Testis (tissue), 3 donors: ENCODE results near the gene JMJD8. TPM values are rescaled to one million over a fixed set of nuclear protein-coding genes. Genes with fewer than 3 reads are reported as not detected.
A peak's percentile ranks its signal among the peaks of the same experiment; 100 is the strongest.

Source experiments
- DNase-seq: peaks from one replicate; pipeline ENCODE4 v3.0.0-alpha.2; 2019
- H3K27ac ChIP-seq, 2 donors: fragments of 200-600 bp; sonication (generic); one replicate each; pipeline ENCODE4 v1.5.1; 2019
- H3K27me3 ChIP-seq: fragments of 200-600 bp; sonication (generic); one replicate; pipeline ENCODE4 v1.5.1; 2019
- H3K36me3 ChIP-seq: fragments of 200-600 bp; sonication (generic); one replicate; pipeline ENCODE4 v1.5.1; 2017; ENCODE audit warnings: low read depth; ENCODE audit errors: missing control alignments
- H3K4me1 ChIP-seq: fragments of 200-600 bp; sonication (generic); one replicate; pipeline ENCODE4 v1.5.1; 2019
- H3K4me3 ChIP-seq, 2 donors: fragments of 200-600 bp; sonication (generic); one replicate each; pipeline ENCODE4 v1.5.1; 2017 to 2019
- H3K9me3 ChIP-seq: fragments of 200-600 bp; sonication (generic); one replicate; pipeline ENCODE4 v1.5.1; 2017
- CTCF ChIP-seq, 3 experiments: fragments of 450-650 bp in 2 of 3; fragments of 200-600 bp in 1 of 3; sonication (generic) in 1 of 3; IDR thresholded peaks; one replicate each; pipeline ENCODE4 v1.5.1; 2016 to 2019; ENCODE audit warnings: antibody characterized with exemption in 3 of 3, mild to moderate bottlenecking in 2 of 3, moderate library complexity in 1 of 3
- POLR2A ChIP-seq: fragments of 450-650 bp; IDR thresholded peaks from one replicate; pipeline ENCODE4 v1.6.1; 2017; ENCODE audit warnings: antibody characterized with exemption, mild to moderate bottlenecking, moderate library complexity
- WGBS, 2 donors: methylation state at CpG; one replicate each; pipeline ENCODE4 v1.1.5; 2018; 5-methylcytosine and 5-hydroxymethylcytosine counted together
- intact Hi-C: fragments of 100-400 bp; cut with DNase I; formaldehyde crosslinking; loops from one replicate; pipeline ENCODE4 v1.15.1; 2023; ENCODE audit warnings: low total_unique reads
- polyA plus RNA-seq: library from polyadenylated mRNA; stranded (reverse); fragments of 350-450 nt; fragmentation: Illumina TruSeq; extraction: RNeasy Lipid Tissue Mini Kit (QIAGEN cat#74804); gene quantifications from one replicate; pipeline ENCODE4 v1.2.3, GENCODE V29; 2014; ENCODE audit warnings: low read depth, low replicate concordance; ENCODE audit not compliant: insufficient read depth
- total RNA-seq, 2 donors: library from RNA; depleted of rRNA; stranded (reverse); fragments of >200 nt; gene quantifications; one replicate each; pipeline ENCODE4 v1.2.3, GENCODE V29; 2016

The JMJD8 gene
- total and polyA plus RNA-seq, 3 donors from 2014 or later, result 84.2 to 101 (median 95.5) TPM

DNA sequence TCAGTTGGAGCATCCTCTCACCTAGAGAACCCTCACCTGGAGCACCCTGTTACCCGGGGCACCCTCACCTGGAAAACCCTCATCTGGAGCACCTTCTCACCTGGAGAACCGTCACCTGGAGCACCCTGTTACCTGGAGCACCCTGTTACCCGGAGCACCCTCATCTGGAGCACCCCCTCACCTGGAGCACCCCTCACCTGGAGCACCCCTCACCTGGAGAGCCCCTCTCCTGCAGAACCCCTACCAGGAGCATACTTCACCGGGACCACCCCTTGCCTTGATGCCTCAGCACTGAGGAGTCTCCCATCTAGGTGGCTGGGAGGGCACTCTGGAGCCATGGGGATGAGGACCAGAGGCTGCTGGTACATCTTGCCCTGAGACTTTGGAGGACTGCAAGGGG, 24.8 kb upstream of the JMJD8 start:
- no peaks in the 10 kb centered on the region for H3K9me3 ChIP-seq
- no peak overlapping the region for H3K4me3 ChIP-seq
- intact Hi-C loops, result no loop called here
- peaks cover 5% of the 10 kb centered on the region for H3K4me1 ChIP-seq
- no peaks in the 10 kb centered on the region for H3K36me3 ChIP-seq
- H3K27me3 ChIP-seq, result no peaks in the 10 kb centered on the region
- TF ChIP-seq POLR2A (no peak), CTCF (IDR thresholded peaks at IDR 0.05) (no peak)
- no peak overlapping the region for H3K27ac ChIP-seq
- no peak for DNase-seq
- 73 to 83% methylated on average over 3 to 4 of the region's 4 CpGs for WGBS, 2 donors

DNA sequence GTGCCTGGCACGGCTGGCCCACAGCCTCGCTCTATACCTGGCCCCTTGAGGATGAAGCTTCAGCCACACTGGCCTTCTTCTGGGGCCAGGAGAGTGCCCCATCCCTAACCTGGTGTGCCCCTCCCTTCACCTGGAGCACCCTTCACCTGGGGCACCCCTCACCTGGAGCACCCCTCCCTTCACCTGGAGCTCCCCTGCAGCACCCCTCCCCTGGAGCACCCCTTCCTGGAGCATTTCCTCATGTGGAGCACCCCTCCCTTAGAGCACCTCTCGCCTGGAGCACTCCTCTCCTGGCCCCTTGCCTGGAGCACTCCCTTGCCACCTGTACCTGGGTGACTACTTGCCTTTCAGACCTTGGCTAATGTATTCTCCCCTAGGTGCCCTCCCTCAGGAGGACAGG, 23.9 kb upstream of the JMJD8 start:
- no peak for DNase-seq
- H3K36me3 ChIP-seq, result no peaks in the 10 kb centered on the region
- peaks cover 5% of the 10 kb centered on the region for H3K4me1 ChIP-seq
- no peaks in the 10 kb centered on the region for H3K27me3 ChIP-seq
- H3K4me3 ChIP-seq, result no peak overlapping the region
- H3K27ac ChIP-seq, result no peak overlapping the region
- no peaks in the 10 kb centered on the region for H3K9me3 ChIP-seq
- intact Hi-C loops, result no loop called here
- TF ChIP-seq POLR2A (no peak), CTCF (IDR thresholded peaks at IDR 0.05) (no peak)
- 67 to 70% methylated on average over 3 of the region's 3 CpGs for WGBS, 2 donors

GRCh38 chr16:707062-707538, 23.0 kb upstream of the JMJD8 start:
- Histone ChIP-seq H3K4me1 (peaks cover 5% of the 10 kb centered on the region), H3K27me3 (no peaks in the 10 kb centered on the region), H3K9me3 (no peaks in the 10 kb centered on the region), H3K27ac (no peak overlapping the region), H3K36me3 (no peaks in the 10 kb centered on the region), H3K4me3 (no peak overlapping the region)
- TF ChIP-seq CTCF (IDR thresholded peaks at IDR 0.05) (no peak), POLR2A (no peak)
- WGBS, 2 donors, result 10 to 31% methylated on average over 4 to 14 of the region's 14 CpGs
- no peak for DNase-seq
- intact Hi-C loops, result no loop called here

DNA sequence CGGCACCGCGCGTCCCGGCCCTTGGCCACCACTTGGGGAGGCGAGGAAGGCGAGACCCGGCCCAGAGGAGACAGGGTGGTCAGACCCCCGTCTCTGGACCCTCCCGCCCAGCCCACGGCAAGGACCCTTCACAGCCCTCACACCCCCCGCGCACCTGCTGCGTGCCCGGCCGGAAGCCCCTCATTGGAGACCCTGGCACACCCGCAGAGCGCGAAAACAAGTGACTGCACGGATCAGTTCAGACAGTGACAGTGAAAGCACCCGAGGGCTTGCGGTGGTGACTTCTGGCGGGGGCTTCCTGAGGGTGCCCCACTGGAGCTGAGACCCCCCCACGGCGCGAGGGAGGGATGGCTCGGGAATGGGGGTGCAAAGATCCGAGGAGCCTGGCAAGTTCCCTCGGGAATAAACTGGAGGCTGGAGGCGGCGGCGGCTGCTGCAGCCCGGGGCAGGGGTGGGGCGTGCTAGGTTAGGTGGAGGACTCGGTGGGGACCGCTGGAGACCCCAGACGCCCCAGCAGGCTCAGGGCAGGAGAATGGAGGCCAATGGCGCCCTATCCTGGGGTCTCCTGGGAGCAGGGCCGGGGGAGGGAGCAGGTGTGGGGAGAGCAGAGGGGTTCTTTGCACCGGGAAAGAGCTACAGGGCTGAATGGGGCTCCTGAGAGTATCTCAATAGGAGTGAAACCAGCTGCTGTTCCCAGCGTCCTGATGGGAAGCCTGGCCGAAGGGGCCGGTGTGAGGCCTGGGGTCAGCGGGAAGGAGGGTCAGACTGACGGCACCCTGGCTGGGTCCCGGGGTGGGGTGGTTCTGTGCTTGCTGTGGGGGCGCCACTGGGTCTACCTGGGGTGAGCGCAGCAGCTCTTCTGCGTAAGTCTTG, 22.3 kb upstream of the JMJD8 start:
- peak overlapping the region in 1 of 2 donors; percentile 6 for H3K4me3 ChIP-seq
- TF ChIP-seq CTCF (IDR thresholded peaks at IDR 0.05), result no peak
- TF ChIP-seq POLR2A, result no peak

More for the DNA sequence above, 22.3 kb upstream of the JMJD8 start:
- WGBS, 2 donors, result 2 to 4% methylated on average over 15 to 49 of the region's 49 CpGs
- H3K4me1 ChIP-seq, result peaks cover 5% of the 10 kb centered on the region
- no peak for DNase-seq
- no peaks in the 10 kb centered on the region for H3K9me3 ChIP-seq
- no peaks in the 10 kb centered on the region for H3K36me3 ChIP-seq
- intact Hi-C loops, result no loop called here
- H3K27me3 ChIP-seq, result no peaks in the 10 kb centered on the region
- H3K27ac ChIP-seq, result no peak overlapping the region
